Renal cortical epithelial cell (primary cell): ENCODE data around the gene GNAT2. TPM values are rescaled to one million over a fixed set of nuclear protein-coding genes. Genes with fewer than 3 reads are reported as not detected.
A peak's percentile ranks its signal among the peaks of the same experiment; 100 is the strongest.
"Not testable (repeated sequence)": the region's sequence is repeated elsewhere in the genome, so short reads cannot be mapped to it uniquely, and the experiment has no call there.

ENCODE experiments used
- DNase-seq: peaks from one replicate; pipeline ENCODE4 v3.0.0-alpha.2; 2011; ENCODE audit warnings: low read depth
- total RNA-seq: library from RNA; depleted of rRNA; stranded (reverse); fragments of >200 nt; gene quantifications from 2 replicates; pipeline ENCODE4 v1.2.3, GENCODE V29; 2014

GNAT2 gene
- 0.10 TPM in 1 of 2 replicates, not detected in the other for total RNA-seq

- peak; percentile 78 for DNase-seq
These were observed at the start of gene GNAT2, which contains the start of gene AMPD2 for GRCh38 chr1:109619576-109620400. TSS of gene GNAT2 (minus strand) at chr1:109619616. CDS start at chr1:109612870, 6,746 bp downstream. TSS of gene AMPD2 (plus strand) at chr1:109619837. CDS start at chr1:109621176, 1,339 bp downstream.

- DNase-seq: no peak
These were observed 48.8 kb upstream of the GNAT2 start for GRCh38 chr1:109668123-109668775.

GRCh38 chr1:109667452-109668122 is 48.2 kb upstream of the GNAT2 start, which contains the start of gene GSTM2:
TSS of gene GSTM2 (plus strand) at chr1:109668057. CDS start at chr1:109668116, 59 bp downstream.
- DNase-seq: peak; percentile 62

- DNase-seq: no peak
These were observed 45.3 kb upstream of the GNAT2 start for GRCh38 chr1:109664671-109665070.

- no peak for DNase-seq
These were observed 42.0 kb upstream of the GNAT2 start for GRCh38 chr1:109661391-109661790.

- not testable (repeated sequence) for DNase-seq
These were observed 41.2 kb upstream of the GNAT2 start for GRCh38 chr1:109660691-109661026.

GRCh38 chr1:109659997-109660690 is 40.7 kb upstream of the GNAT2 start:
- DNase-seq: peak; percentile 86

- peak; percentile 44 for DNase-seq
These were observed 39.7 kb upstream of the GNAT2 start for GRCh38 chr1:109659145-109659544.

- no peak for DNase-seq
These were observed 39.2 kb upstream of the GNAT2 start for GRCh38 chr1:109658533-109659042.

- no peak for DNase-seq
These were observed 38.6 kb upstream of the GNAT2 start for GRCh38 chr1:109657970-109658369.

- DNase-seq: no peak
These were observed 38.0 kb upstream of the GNAT2 start for GRCh38 chr1:109657395-109657794.

- DNase-seq: peak; percentile 33
These were observed 36.5 kb upstream of the GNAT2 start, which contains the start of gene GSTM4 for GRCh38 chr1:109655615-109656519. TSS of gene GSTM4 (plus strand) at chr1:109656099. CDS start at chr1:109656390, 291 bp downstream.

GRCh38 chr1:109654519-109654918 is 35.1 kb upstream of the GNAT2 start:
- DNase-seq: no peak

- no peak for DNase-seq
These were observed 33.9 kb upstream of the GNAT2 start for GRCh38 chr1:109653306-109653705.

GRCh38 chr1:109652402-109652801 is 33.0 kb upstream of the GNAT2 start:
- DNase-seq: no peak

- DNase-seq: no peak
These were observed 31.2 kb upstream of the GNAT2 start for GRCh38 chr1:109650609-109651008.

GRCh38 chr1:109649491-109649914 is 30.1 kb upstream of the GNAT2 start:
- DNase-seq: peak; percentile 30

GRCh38 chr1:109644670-109645069 is 25.3 kb upstream of the GNAT2 start:
- DNase-seq: no peak

- no peak for DNase-seq
These were observed 24.2 kb upstream of the GNAT2 start for GRCh38 chr1:109643385-109644230.
